ENCODE measurements around the gene CCDC177.
"Not testable (repeated sequence)": the region's sequence is repeated elsewhere in the genome, so short reads cannot be mapped to it uniquely, and the experiment has no call there.

The CCDC177 gene

GRCh38 chr14:69605738-69606137 lies 31.1 kb upstream of the CCDC177 start:
- no peak for TF ChIP-seq CTCF (IDR thresholded peaks at IDR 0.05; ENCODE audit: control insufficient read depth, insufficient read depth, low read depth, low read length, missing control alignments)
- H3K4me3 ChIP-seq (ENCODE audit: control insufficient read depth, low read depth, low read length): no peak overlapping the region
- DNase-seq (ENCODE audit: low read depth): no peak

GRCh38 chr14:69600304-69600891 lies 25.7 kb upstream of the CCDC177 start:
- no peak overlapping the region for H3K4me3 ChIP-seq (ENCODE audit: control insufficient read depth, low read depth, low read length)
- no peak for TF ChIP-seq CTCF (IDR thresholded peaks at IDR 0.05; ENCODE audit: control insufficient read depth, insufficient read depth, low read depth, low read length, missing control alignments)
- DNase-seq (ENCODE audit: low read depth): no peak

- not testable (repeated sequence) for H3K4me3 ChIP-seq (ENCODE audit: control insufficient read depth, low read depth, low read length); DNase-seq (ENCODE audit: low read depth)
Observed at GRCh38 chr14:69599431-69599830, 24.8 kb upstream of the CCDC177 start.

GRCh38 chr14:69595336-69595735 lies 20.7 kb upstream of the CCDC177 start:
- no peak for TF ChIP-seq CTCF (IDR thresholded peaks at IDR 0.05; ENCODE audit: control insufficient read depth, insufficient read depth, low read depth, low read length, missing control alignments)
- no peak for DNase-seq (ENCODE audit: low read depth)
- H3K4me3 ChIP-seq (ENCODE audit: control insufficient read depth, low read depth, low read length): no peak overlapping the region

- no peak for TF ChIP-seq CTCF (IDR thresholded peaks at IDR 0.05; ENCODE audit: control insufficient read depth, insufficient read depth, low read depth, low read length, missing control alignments)
- DNase-seq (ENCODE audit: low read depth): no peak
- H3K4me3 ChIP-seq (ENCODE audit: control insufficient read depth, low read depth, low read length): no peak overlapping the region
Observed at GRCh38 chr14:69594846-69595245, 20.2 kb upstream of the CCDC177 start.

GRCh38 chr14:69593018-69593677 lies 18.5 kb upstream of the CCDC177 start:
- TF ChIP-seq CTCF (IDR thresholded peaks at IDR 0.05; ENCODE audit: control insufficient read depth, insufficient read depth, low read depth, low read length, missing control alignments): no peak
- no peak overlapping the region; the same call in 1 of the 2 replicates for H3K4me3 ChIP-seq (ENCODE audit: control insufficient read depth, low read depth, low read length)
- DNase-seq (ENCODE audit: low read depth): peak; percentile 42

GRCh38 chr14:69591317-69591716 lies 16.6 kb upstream of the CCDC177 start:
- DNase-seq (ENCODE audit: low read depth): no peak

More at GRCh38 chr14:69591317-69591716, 16.6 kb upstream of the CCDC177 start:
- TF ChIP-seq CTCF (IDR thresholded peaks at IDR 0.05; ENCODE audit: control insufficient read depth, insufficient read depth, low read depth, low read length, missing control alignments): no peak
- no peak overlapping the region for H3K4me3 ChIP-seq (ENCODE audit: control insufficient read depth, low read depth, low read length)
